Measurements from ENCODE around the gene CCNG2.

DNA sequence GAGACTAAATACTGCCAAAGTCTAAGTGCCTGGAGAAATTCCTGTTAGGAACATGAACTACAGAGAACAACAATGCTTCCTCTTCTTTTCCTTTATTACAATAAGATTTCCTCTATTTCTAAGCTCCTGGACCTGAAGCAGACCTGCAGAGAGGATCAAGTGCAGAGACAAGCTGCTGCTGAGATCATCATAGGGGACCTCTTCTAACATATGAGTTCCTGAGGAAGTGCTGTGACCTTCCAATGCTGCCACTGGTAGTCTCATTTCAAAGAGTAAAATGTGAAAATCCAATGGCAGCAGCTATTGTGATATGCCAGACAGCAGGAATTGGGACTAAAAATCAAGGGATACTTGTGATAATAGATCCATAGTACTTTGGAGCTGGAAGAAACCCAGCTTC lies 28.0 kb downstream of the CCNG2 start:
- TF ChIP-seq POLR2A (IDR thresholded peaks at IDR 0.05), result no peak
- TF ChIP-seq, protein P1, sequence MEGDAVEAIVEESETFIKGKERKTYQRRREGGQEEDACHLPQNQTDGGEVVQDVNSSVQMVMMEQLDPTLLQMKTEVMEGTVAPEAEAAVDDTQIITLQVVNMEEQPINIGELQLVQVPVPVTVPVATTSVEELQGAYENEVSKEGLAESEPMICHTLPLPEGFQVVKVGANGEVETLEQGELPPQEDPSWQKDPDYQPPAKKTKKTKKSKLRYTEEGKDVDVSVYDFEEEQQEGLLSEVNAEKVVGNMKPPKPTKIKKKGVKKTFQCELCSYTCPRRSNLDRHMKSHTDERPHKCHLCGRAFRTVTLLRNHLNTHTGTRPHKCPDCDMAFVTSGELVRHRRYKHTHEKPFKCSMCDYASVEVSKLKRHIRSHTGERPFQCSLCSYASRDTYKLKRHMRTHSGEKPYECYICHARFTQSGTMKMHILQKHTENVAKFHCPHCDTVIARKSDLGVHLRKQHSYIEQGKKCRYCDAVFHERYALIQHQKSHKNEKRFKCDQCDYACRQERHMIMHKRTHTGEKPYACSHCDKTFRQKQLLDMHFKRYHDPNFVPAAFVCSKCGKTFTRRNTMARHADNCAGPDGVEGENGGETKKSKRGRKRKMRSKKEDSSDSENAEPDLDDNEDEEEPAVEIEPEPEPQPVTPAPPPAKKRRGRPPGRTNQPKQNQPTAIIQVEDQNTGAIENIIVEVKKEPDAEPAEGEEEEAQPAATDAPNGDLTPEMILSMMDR (IDR thresholded peaks at IDR 0.05), result no peak
